Muscle of arm (tissue), 12 donors: Measurements from ENCODE around the gene TIMM44. TPM values are rescaled to one million over a fixed set of nuclear protein-coding genes. Genes with fewer than 3 reads are reported as not detected.

Experiments used
- DNase-seq: peaks from one replicate; pipeline ENCODE4 v3.0.0-alpha.2; 2013
- polyA plus RNA-seq, 12 donors: library from polyadenylated mRNA; unstranded; fragments of 120-200 nt; gene quantifications; one replicate each; pipeline ENCODE4 v1.2.1, GENCODE V29; 2013; ENCODE audit not compliant: insufficient read length in 12 of 12

TIMM44 gene
- polyA plus RNA-seq, 12 donors, result 33.8 to 49.3 (median 42.3) TPM; not detected in 1

- no peak for DNase-seq
Observed at GRCh38 chr19:7879111-7879807, 64.2 kb downstream of the TIMM44 start.

DNA sequence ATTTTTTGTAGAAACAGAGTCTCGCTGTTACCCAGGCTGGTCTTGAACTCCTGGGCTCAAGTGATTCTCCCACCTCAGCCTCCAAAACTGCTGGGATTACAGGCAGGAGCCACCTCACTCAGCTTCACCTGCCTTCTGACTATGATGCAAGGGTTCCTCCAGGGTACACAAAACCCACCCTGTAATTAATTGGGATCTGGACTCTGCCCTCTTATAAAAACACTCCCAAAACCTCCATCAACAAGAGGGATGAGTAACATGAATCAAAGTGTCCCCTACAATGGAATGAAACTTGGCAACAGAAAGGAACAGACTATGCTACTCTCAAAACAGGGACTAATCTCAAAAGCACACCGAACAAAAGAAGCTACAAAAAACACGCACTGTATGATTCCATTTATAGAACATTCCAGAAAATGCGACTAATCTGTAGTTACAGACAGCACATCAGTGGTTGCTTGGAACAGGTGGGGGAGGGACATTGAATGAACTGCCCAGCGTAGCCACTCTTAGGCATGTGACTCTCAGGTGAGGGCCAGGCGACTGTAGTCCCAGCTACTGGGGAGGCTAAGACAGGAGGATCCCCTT, 66.1 kb downstream of the TIMM44 start:
- DNase-seq, result no peak

Other genes with a start within 250 kb of the TIMM44 start
- gene FCER2, start 241.5 kb downstream of the TIMM44 start, polyA plus RNA-seq, result 1 to 10 TPM in 1 of 12 donors, under 1 TPM in 9, not detected in 2; 0.27 to 1.8 (median 0.43) TPM
- under 1 TPM in 5 of 12 donors, not detected in 7; 0.19 to 0.47 (median 0.24) TPM for gene CLEC4G, start 211.6 kb downstream of the TIMM44 start, polyA plus RNA-seq
- 1 to 10 TPM in 11 of 12 donors, not detected in 1; 2.2 to 6.3 (median 3.5) TPM for gene CD209, start 196.1 kb downstream of the TIMM44 start, polyA plus RNA-seq
- gene CLEC4M, start 180.4 kb downstream of the TIMM44 start, polyA plus RNA-seq, result 1 to 10 TPM in 1 of 12 donors, under 1 TPM in 3, not detected in 8; 0.13 to 1.1 (median 0.40) TPM
- gene EVI5L, start 113.4 kb downstream of the TIMM44 start, polyA plus RNA-seq, result 10 to 100 TPM in 11 of 12 donors, not detected in 1; 10.6 to 15.6 (median 12.4) TPM
- gene PRR36, start 69.3 kb downstream of the TIMM44 start, polyA plus RNA-seq, result 1 to 10 TPM in 2 of 12 donors, under 1 TPM in 9, not detected in 1; 0.16 to 2.9 (median 0.22) TPM
- 1 to 10 TPM in 1 of 12 donors, under 1 TPM in 6, not detected in 5; 0.12 to 1.2 (median 0.41) TPM for gene LRRC8E, start 55.2 kb downstream of the TIMM44 start, polyA plus RNA-seq
- 10 to 100 TPM in 11 of 12 donors, not detected in 1; 16.3 to 37.0 (median 18.9) TPM for gene MAP2K7, start 39.8 kb downstream of the TIMM44 start, polyA plus RNA-seq
- under 1 TPM in 5 of 12 donors, not detected in 7; 0.21 to 0.60 (median 0.41) TPM for gene TGFBR3L, start 28.8 kb downstream of the TIMM44 start, polyA plus RNA-seq
- gene SNAPC2, start 23.3 kb downstream of the TIMM44 start, polyA plus RNA-seq, result 10 to 100 TPM in 11 of 12 donors, not detected in 1; 10.9 to 20.3 (median 14.8) TPM
- gene CTXN1, start 17.5 kb downstream of the TIMM44 start, polyA plus RNA-seq, result 10 to 100 TPM in 1 of 12 donors, 1 to 10 TPM in 8, under 1 TPM in 2, not detected in 1; 0.86 to 14.9 (median 1.9) TPM
- gene ELAVL1, start 62.0 kb upstream of the TIMM44 start, polyA plus RNA-seq, result 10 to 100 TPM in 11 of 12 donors, not detected in 1; 35.9 to 67.7 (median 54.3) TPM
- under 1 TPM in 5 of 12 donors, not detected in 7; 0.17 to 0.45 (median 0.28) TPM for gene CCL25, start 109.1 kb upstream of the TIMM44 start, polyA plus RNA-seq
- gene FBN3, start 205.9 kb upstream of the TIMM44 start, polyA plus RNA-seq, result 10 to 100 TPM in 6 of 12 donors, 1 to 10 TPM in 5, not detected in 1; 5.6 to 41.5 (median 11.5) TPM